Panc1 (cell line): ENCODE measurements around the gene SH2D6. TPM values are rescaled to one million over a fixed set of nuclear protein-coding genes. Genes with fewer than 3 reads are reported as not detected.

Experiments
- ATAC-seq: fragments of 200-7000 bp; cut with Tn5 transposase; 2 replicates; pipeline ENCODE4 v1.9.1; 2020; ENCODE audit warnings: mild to moderate bottlenecking, moderate library complexity
- BruUV-seq: library from RNA; stranded (reverse); fragments of 400-500 nt; replicated peaks from 2 replicates; lab custom pipeline; 2021; lab: Mats Ljungman, UMichigan
- CTCF ChIA-PET: fragments of 300-600 bp; sonication (Branson Sonifier 250); formaldehyde crosslinking; loops from one replicate; lab custom pipeline; 2022; ENCODE audit warnings: antibody characterized with exemption; lab: Charles Lee
- POLR2A ChIA-PET: fragments of 300-600 bp; sonication (Branson Sonifier 250); formaldehyde crosslinking; loops from one replicate; lab custom pipeline; 2022; ENCODE audit warnings: antibody characterized with exemption; lab: Charles Lee
- DNase-seq: peaks from one replicate; pipeline ENCODE4 v3.0.0-alpha.2; 2010; ENCODE audit warnings: low read depth, low spot score
- H3K27ac ChIP-seq: 2 replicates; pipeline ENCODE4 v1.5.1; 2011; ENCODE audit warnings: mild to moderate bottlenecking, low read length, inconsistent platforms
- H3K27me3 ChIP-seq: fragments of 200-500 bp; sonication (Bioruptor generic); 2 replicates; pipeline ENCODE4 v1.6.0; 2014; ENCODE audit warnings: low read length, inconsistent platforms; ENCODE audit not compliant: control insufficient read depth, insufficient read depth
- H3K36me3 ChIP-seq: fragments of 200-500 bp; sonication (Bioruptor generic); 2 replicates; pipeline ENCODE4 v1.5.1; 2014; ENCODE audit warnings: inconsistent platforms, mild to moderate bottlenecking, low read length, moderate library complexity; ENCODE audit not compliant: control insufficient read depth, insufficient read depth
- H3K4me1 ChIP-seq: 2 replicates; pipeline ENCODE4 v1.5.1; 2011; ENCODE audit warnings: inconsistent platforms, mild to moderate bottlenecking, low read length, moderate library complexity; ENCODE audit not compliant: control insufficient read depth, insufficient read depth
- H3K4me3 ChIP-seq, 2 experiments: 2 replicates each; pipeline ENCODE4 v1.5.1; 2011 to 2012; ENCODE audit warnings: low read depth in 2 of 2, low read length in 2 of 2, mild to moderate bottlenecking in 2 of 2, inconsistent platforms in 1 of 2, moderate library complexity in 1 of 2
- H3K9me3 ChIP-seq: fragments of 200-500 bp; sonication (Bioruptor generic); 2 replicates; pipeline ENCODE4 v1.5.1; 2014; ENCODE audit warnings: low read depth, mild to moderate bottlenecking, inconsistent platforms, low read length, moderate library complexity; ENCODE audit not compliant: control insufficient read depth, insufficient read depth
- POLR2AphosphoS5 ChIP-seq: IDR thresholded peaks from 2 replicates; pipeline ENCODE4 v1.6.1; 2012; ENCODE audit warnings: mild to moderate bottlenecking, low read depth, low read length, moderate library complexity
- in situ Hi-C: cut with HindIII; loops from 2 replicates; pipeline ENCODE4 v1.10.0; 2016; ENCODE audit warnings: low sequenced_read_pairs, low pct_unique_long_range_greater_than_20kb
- intact Hi-C: fragments of 100-400 bp; cut with micrococcal nuclease; formaldehyde crosslinking; loops from one replicate; pipeline ENCODE4 v1.10.0; 2022; ENCODE audit not compliant: unreplicated experiment
- total RNA-seq: library from RNA; stranded (reverse); gene quantifications from one replicate; pipeline ENCODE4 v1.2.1, GENCODE V29; 2021; ENCODE audit not compliant: unreplicated experiment
- TF ChIP-seq, protein P1 (sequence below): fragments of 450-650 bp; IDR thresholded peaks from 2 replicates; pipeline ENCODE4 v1.5.1; 2017; ENCODE audit warnings: mild to moderate bottlenecking
- TF ChIP-seq, protein P2 (sequence below), 2 experiments: IDR thresholded peaks; 2 replicates each; pipeline ENCODE4 v1.6.1; 2011 to 2012; ENCODE audit warnings: low read depth in 2 of 2, control low read depth in 1 of 2, low read length in 1 of 2, mild to moderate bottlenecking in 1 of 2, moderate library complexity in 1 of 2; ENCODE audit not compliant: insufficient read depth in 1 of 2

The SH2D6 gene
- total RNA-seq, 1 experiment from 2014 or later: 3.3 TPM

DNA sequence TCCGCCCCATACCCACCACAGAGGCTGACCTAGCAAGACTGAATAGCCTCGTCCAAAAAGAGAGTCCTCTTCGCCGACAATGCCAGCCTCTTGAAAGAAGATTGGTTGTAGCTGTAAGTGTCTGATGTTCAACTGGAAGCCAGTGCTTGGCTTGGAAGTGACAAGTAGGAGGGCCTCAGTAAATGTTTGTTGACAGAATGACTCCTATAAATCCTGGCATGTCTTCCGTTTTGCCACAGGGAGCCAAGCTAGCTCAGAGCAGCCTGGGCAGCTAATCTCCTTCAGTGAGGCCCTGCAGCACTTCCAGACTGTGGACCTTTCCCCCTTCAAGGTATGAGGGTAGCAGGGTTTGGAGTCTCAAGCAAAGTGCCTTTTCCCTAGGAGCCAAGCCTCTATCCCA, 49.0 kb upstream of the SH2D6 start:
- H3K4me1 ChIP-seq: peaks cover 16% of the 10 kb centered on the region
- H3K9me3 ChIP-seq: no peaks in the 10 kb centered on the region
- ATAC-seq: peak; percentile 94
- H3K27ac ChIP-seq: peak overlapping the region; percentile 10
- no peak for DNase-seq
- no peak overlapping the region for H3K4me3 ChIP-seq
- intact Hi-C loops: no loop called here
- CTCF ChIA-PET: interaction anchor here (0.6 to 1.1 kb wide), 2 partner anchors 134 to 302 kb away, joined by 3 to 4 read pairs; no protein-coding TSS in a partner anchor
- H3K36me3 ChIP-seq: no peaks in the 10 kb centered on the region
- H3K27me3 ChIP-seq: no peaks in the 10 kb centered on the region
- POLR2A ChIA-PET: interaction anchor here (0.6 kb wide), 1 partner anchor 23 kb away, joined by 9 read pairs; no protein-coding TSS in a partner anchor
- no TSS peak for BruUV-seq
- in situ Hi-C loops: no loop called here
- TF ChIP-seq, protein P1, sequence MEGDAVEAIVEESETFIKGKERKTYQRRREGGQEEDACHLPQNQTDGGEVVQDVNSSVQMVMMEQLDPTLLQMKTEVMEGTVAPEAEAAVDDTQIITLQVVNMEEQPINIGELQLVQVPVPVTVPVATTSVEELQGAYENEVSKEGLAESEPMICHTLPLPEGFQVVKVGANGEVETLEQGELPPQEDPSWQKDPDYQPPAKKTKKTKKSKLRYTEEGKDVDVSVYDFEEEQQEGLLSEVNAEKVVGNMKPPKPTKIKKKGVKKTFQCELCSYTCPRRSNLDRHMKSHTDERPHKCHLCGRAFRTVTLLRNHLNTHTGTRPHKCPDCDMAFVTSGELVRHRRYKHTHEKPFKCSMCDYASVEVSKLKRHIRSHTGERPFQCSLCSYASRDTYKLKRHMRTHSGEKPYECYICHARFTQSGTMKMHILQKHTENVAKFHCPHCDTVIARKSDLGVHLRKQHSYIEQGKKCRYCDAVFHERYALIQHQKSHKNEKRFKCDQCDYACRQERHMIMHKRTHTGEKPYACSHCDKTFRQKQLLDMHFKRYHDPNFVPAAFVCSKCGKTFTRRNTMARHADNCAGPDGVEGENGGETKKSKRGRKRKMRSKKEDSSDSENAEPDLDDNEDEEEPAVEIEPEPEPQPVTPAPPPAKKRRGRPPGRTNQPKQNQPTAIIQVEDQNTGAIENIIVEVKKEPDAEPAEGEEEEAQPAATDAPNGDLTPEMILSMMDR: no peak
- TF ChIP-seq, protein P2, sequence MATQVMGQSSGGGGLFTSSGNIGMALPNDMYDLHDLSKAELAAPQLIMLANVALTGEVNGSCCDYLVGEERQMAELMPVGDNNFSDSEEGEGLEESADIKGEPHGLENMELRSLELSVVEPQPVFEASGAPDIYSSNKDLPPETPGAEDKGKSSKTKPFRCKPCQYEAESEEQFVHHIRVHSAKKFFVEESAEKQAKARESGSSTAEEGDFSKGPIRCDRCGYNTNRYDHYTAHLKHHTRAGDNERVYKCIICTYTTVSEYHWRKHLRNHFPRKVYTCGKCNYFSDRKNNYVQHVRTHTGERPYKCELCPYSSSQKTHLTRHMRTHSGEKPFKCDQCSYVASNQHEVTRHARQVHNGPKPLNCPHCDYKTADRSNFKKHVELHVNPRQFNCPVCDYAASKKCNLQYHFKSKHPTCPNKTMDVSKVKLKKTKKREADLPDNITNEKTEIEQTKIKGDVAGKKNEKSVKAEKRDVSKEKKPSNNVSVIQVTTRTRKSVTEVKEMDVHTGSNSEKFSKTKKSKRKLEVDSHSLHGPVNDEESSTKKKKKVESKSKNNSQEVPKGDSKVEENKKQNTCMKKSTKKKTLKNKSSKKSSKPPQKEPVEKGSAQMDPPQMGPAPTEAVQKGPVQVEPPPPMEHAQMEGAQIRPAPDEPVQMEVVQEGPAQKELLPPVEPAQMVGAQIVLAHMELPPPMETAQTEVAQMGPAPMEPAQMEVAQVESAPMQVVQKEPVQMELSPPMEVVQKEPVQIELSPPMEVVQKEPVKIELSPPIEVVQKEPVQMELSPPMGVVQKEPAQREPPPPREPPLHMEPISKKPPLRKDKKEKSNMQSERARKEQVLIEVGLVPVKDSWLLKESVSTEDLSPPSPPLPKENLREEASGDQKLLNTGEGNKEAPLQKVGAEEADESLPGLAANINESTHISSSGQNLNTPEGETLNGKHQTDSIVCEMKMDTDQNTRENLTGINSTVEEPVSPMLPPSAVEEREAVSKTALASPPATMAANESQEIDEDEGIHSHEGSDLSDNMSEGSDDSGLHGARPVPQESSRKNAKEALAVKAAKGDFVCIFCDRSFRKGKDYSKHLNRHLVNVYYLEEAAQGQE (IDR thresholded peaks at IDR 0.05; ENCODE audit: insufficient read depth in 1 of 2, low read depth in 2 of 2, low read length in 1 of 2): no peak
- TF ChIP-seq POLR2AphosphoS5: peak; percentile 63

GRCh38 chr2:85371045-85371444, 47.5 kb upstream of the SH2D6 start:
- ATAC-seq (peak; percentile 20; the same call in 1 of the 2 replicates), DNase-seq (no peak)
- intact Hi-C loops: no loop called here
- CTCF ChIA-PET: no interaction called here
- Histone ChIP-seq H3K27me3 (no peaks in the 10 kb centered on the region), H3K9me3 (no peaks in the 10 kb centered on the region), H3K4me1 (peaks cover 16% of the 10 kb centered on the region), H3K27ac (no peak overlapping the region), H3K4me3 (no peak overlapping the region), H3K36me3 (no peaks in the 10 kb centered on the region)
- POLR2A ChIA-PET: no interaction called here
- no TSS peak for BruUV-seq
- in situ Hi-C loops: no loop called here
- TF ChIP-seq, protein P2 (IDR thresholded peaks at IDR 0.05; ENCODE audit: insufficient read depth in 1 of 2, low read depth in 2 of 2, low read length in 1 of 2): no peak
